ENCODE data around the gene SYNC. TPM values are rescaled to one million over a fixed set of nuclear protein-coding genes. Genes with fewer than 3 reads are reported as not detected.

The SYNC gene
- total and polyA plus RNA-seq, 9 of the 15 experiments (the other 6 are each of a cell fraction or from before 2014, with no cell fraction given): 0.49 to 1.1 (median 0.87) TPM

- H3K36me3 ChIP-seq (ENCODE audit: control insufficient read depth, insufficient read depth, low read length): no peaks in the 10 kb centered on the region
- TF ChIP-seq NFATC3 (IDR thresholded peaks at IDR 0.05): no peak
- 44% methylated on average over 4 of the region's 4 CpGs for WGBS (ENCODE audit: insufficient coverage, low coverage, missing lambda C conversion rate)
- DNase-seq (ENCODE audit: extremely low read depth in 1 of 4, low spot score in 3 of 4) (peak in 1 of 4 experiments; percentile 5), ATAC-seq (no peak), FAIRE-seq (no peak)
- peaks cover 31 to 48% of the 10 kb centered on the region in 2 experiments; a peak in 4 of 5 replicates for H3K4me1 ChIP-seq (replicated peaks in 1 of 2; ENCODE audit: control insufficient read depth in 2 of 2, insufficient read depth in 2 of 2, low read length in 2 of 2)
- BruUV-seq (replicated peaks): no TSS peak
- H3K79me2 ChIP-seq (ENCODE audit: control insufficient read depth, insufficient read depth, low read length): no peaks in the 10 kb centered on the region
- H3K27me3 ChIP-seq (ENCODE audit: control insufficient read depth in 2 of 2, insufficient read depth in 2 of 2, low read length in 2 of 2): no peaks in the 10 kb centered on the region
- no peak overlapping the region for H2AFZ ChIP-seq (ENCODE audit: low read depth, low read length)
- no peak overlapping the region for H3K4me2 ChIP-seq (ENCODE audit: insufficient read depth, low read length)
- in situ Hi-C loops (cut with MboI) (loop anchor here (10.0 kb wide), 1 partner anchor 45 kb away; no protein-coding TSS in a partner anchor), intact Hi-C loops (cut with micrococcal nuclease) (no loop called here)
- no peak overlapping the region for H3K4me3 ChIP-seq
- H3K27ac ChIP-seq (ENCODE audit: extremely low read depth, low read depth, low read length): no peak overlapping the region
- H3K9ac ChIP-seq (ENCODE audit: insufficient read depth in 1 of 2, low read depth in 2 of 2, low read length in 2 of 2): no peak overlapping the region; a peak in 1 of 4 replicates
- H3K9me3 ChIP-seq (replicated peaks; ENCODE audit: control insufficient read depth, insufficient read depth, low read depth, low read length): no peaks in the 10 kb centered on the region
- POLR2A ChIA-PET: interaction anchor here (0.6 to 1.3 kb wide), 3 partner anchors 9 to 27 kb away, joined by 5 to 9 read pairs (median 5); no protein-coding TSS in a partner anchor
- no peaks in the 10 kb centered on the region for H4K20me1 ChIP-seq (replicated peaks; ENCODE audit: control insufficient read depth, insufficient read depth, low read length)
- no peaks in the 10 kb centered on the region for H3K9me1 ChIP-seq (ENCODE audit: control insufficient read depth, insufficient read depth, low read length)
- CTCF ChIA-PET (ENCODE audit: low intra/inter-chr PET ratio): no interaction called here
Observed at GRCh38 chr1:32719681-32720275, 17.2 kb upstream of the SYNC start.

DNA sequence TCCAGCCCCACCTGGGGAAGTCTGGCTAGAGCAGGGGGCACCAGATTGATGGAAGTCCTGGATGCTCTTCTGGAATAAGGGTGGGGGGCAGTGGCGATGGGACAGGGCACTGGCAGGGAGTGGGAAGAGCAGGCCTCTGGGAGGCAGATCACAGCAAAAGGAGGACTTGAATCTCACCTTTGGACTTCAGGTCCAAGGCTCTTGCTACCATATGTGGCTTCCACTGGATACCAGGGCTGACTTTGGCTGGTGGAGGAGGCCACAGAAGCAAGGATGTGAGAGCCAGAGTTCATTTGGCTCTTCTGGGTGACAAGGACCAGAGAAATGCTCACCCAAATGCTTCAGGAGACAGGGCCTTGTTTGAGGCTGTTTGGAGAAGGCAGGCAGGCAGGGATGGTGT, 16.0 kb upstream of the SYNC start:
- Histone ChIP-seq H3K9me1 (ENCODE audit: control insufficient read depth, insufficient read depth, low read length) (no peaks in the 10 kb centered on the region), H3K9me3 (replicated peaks; ENCODE audit: control insufficient read depth, insufficient read depth, low read depth, low read length) (no peaks in the 10 kb centered on the region), H3K36me3 (ENCODE audit: control insufficient read depth, insufficient read depth, low read length) (no peaks in the 10 kb centered on the region), H3K9ac (ENCODE audit: insufficient read depth in 1 of 2, low read depth in 2 of 2, low read length in 2 of 2) (0 out of 4 replicates have a peak overlapping the region, but pooled peaks of 1 of the 2 experiments have one; percentile 1), H3K4me1 (replicated peaks in 1 of 2; ENCODE audit: control insufficient read depth in 2 of 2, insufficient read depth in 2 of 2, low read length in 2 of 2) (peaks cover 26 to 44% of the 10 kb centered on the region in 2 experiments; a peak in 4 of 5 replicates), H4K20me1 (replicated peaks; ENCODE audit: control insufficient read depth, insufficient read depth, low read length) (no peaks in the 10 kb centered on the region), H3K27ac (ENCODE audit: extremely low read depth, low read depth, low read length) (no peak overlapping the region), H3K27me3 (ENCODE audit: control insufficient read depth in 2 of 2, insufficient read depth in 2 of 2, low read length in 2 of 2) (no peaks in the 10 kb centered on the region), H3K4me2 (ENCODE audit: insufficient read depth, low read length) (no peak overlapping the region), H3K79me2 (ENCODE audit: control insufficient read depth, insufficient read depth, low read length) (no peaks in the 10 kb centered on the region), H3K4me3 (no peak overlapping the region), H2AFZ (ENCODE audit: low read depth, low read length) (peak overlapping the region; percentile 48; the same call in 1 of the 2 replicates)
- no peak for TF ChIP-seq ETV1 (tag; conservative IDR thresholded peaks at IDR 0.05; ENCODE audit: low read depth)
- DNase-seq (ENCODE audit: extremely low read depth in 1 of 4, low spot score in 3 of 4) (no peak), ATAC-seq (no peak), FAIRE-seq (no peak)
- 75% methylated on average over 1 of the region's 1 CpG for WGBS (ENCODE audit: insufficient coverage, low coverage, missing lambda C conversion rate)
- intact Hi-C loops (cut with micrococcal nuclease): no loop called here
- POLR2A ChIA-PET: no interaction called here
- CTCF ChIA-PET (ENCODE audit: low intra/inter-chr PET ratio): no interaction called here
- in situ Hi-C loops (cut with MboI): loop anchor here (10.0 kb wide), 1 partner anchor 46 kb away; no protein-coding TSS in a partner anchor
- BruUV-seq (replicated peaks): no TSS peak

Measured in K562 (cell line).